NT2/D1 (cell line): Measurements from ENCODE around the gene YPEL5.
"Not testable (repeated sequence)": the region's sequence is repeated elsewhere in the genome, so short reads cannot be mapped to it uniquely, and the experiment has no call there.

Source experiments
- DNase-seq: peaks from one replicate; pipeline ENCODE4 v3.0.0-alpha.2; 2011; ENCODE audit warnings: low read depth, low spot score
- H3K27me3 ChIP-seq: 2 replicates; pipeline ENCODE4 v1.6.0; 2011; ENCODE audit warnings: mild to moderate bottlenecking; ENCODE audit not compliant: insufficient read length, insufficient read depth
- H3K36me3 ChIP-seq: 2 replicates; pipeline ENCODE4 v1.6.1; 2011; ENCODE audit warnings: mild to moderate bottlenecking, low read length, mixed read lengths; ENCODE audit not compliant: insufficient read depth, insufficient read length
- H3K4me1 ChIP-seq: 2 replicates; pipeline ENCODE4 v1.5.1; 2011; ENCODE audit not compliant: insufficient read depth, insufficient read length
- H3K4me3 ChIP-seq: 2 replicates; pipeline ENCODE4 v1.5.1; 2011; ENCODE audit warnings: low read depth; ENCODE audit not compliant: insufficient read length
- H3K9ac ChIP-seq: 2 replicates; pipeline ENCODE4 v1.6.0; 2011; ENCODE audit warnings: low read depth; ENCODE audit not compliant: insufficient read length
- H3K9me3 ChIP-seq: 2 replicates; pipeline ENCODE4 v1.5.1; 2011; ENCODE audit warnings: mild to moderate bottlenecking, low read length; ENCODE audit not compliant: insufficient read depth
- SUZ12 ChIP-seq: IDR thresholded peaks from 2 replicates; pipeline ENCODE4 v1.6.1; 2011; ENCODE audit not compliant: insufficient read length, insufficient read depth; ENCODE audit errors: extremely low read depth
- YY1 ChIP-seq: IDR thresholded peaks from 2 replicates; pipeline ENCODE4 v1.6.1; 2011; ENCODE audit not compliant: insufficient read length, insufficient read depth
- ZNF274 ChIP-seq: IDR thresholded peaks from 2 replicates; pipeline ENCODE4 v1.6.1; 2011; ENCODE audit warnings: mild to moderate bottlenecking, low read depth, low read length

Gene YPEL5

GRCh38 chr2:30108192-30108591, 38.6 kb upstream of the YPEL5 start:
- Histone ChIP-seq H3K9me3 (no peaks in the 10 kb centered on the region), H3K9ac (no peak overlapping the region), H3K4me1 (no peaks in the 10 kb centered on the region), H3K27me3 (no peaks in the 10 kb centered on the region), H3K4me3 (no peak overlapping the region), H3K36me3 (no peaks in the 10 kb centered on the region)
- TF ChIP-seq SUZ12 (no peak), YY1 (no peak), ZNF274 (no peak)
- no peak for DNase-seq

GRCh38 chr2:30108851-30109250, 38.0 kb upstream of the YPEL5 start:
- Histone ChIP-seq H3K27me3 (no peaks in the 10 kb centered on the region), H3K4me1 (no peaks in the 10 kb centered on the region), H3K9ac (no peak overlapping the region), H3K9me3 (no peaks in the 10 kb centered on the region), H3K36me3 (no peaks in the 10 kb centered on the region), H3K4me3 (no peak overlapping the region)
- TF ChIP-seq SUZ12 (no peak), ZNF274 (no peak), YY1 (no peak)
- no peak for DNase-seq

DNA sequence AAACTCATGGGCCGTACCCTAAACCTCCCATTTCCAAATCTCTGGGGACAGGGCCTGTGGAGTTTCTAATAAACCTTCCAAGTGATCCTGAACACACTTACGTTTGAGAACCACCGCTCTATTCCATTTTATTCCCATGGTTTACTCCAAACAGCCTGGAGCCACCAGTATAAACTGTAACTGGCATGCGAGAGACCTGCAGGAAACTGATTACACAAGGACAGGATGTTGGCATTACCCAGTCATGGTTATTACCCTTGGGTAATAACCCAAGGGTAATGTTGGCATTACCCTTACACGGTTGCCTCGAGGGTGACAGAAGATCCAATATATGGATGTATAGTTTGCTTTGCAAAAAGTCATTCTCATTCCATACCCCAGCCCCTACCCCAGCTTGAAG, 37.0 kb upstream of the YPEL5 start:
- TF ChIP-seq ZNF274 (no peak), YY1 (no peak), SUZ12 (no peak)
- Histone ChIP-seq H3K4me1 (no peaks in the 10 kb centered on the region), H3K4me3 (no peak overlapping the region), H3K9me3 (no peaks in the 10 kb centered on the region), H3K27me3 (no peaks in the 10 kb centered on the region), H3K9ac (no peak overlapping the region), H3K36me3 (no peaks in the 10 kb centered on the region)
- DNase-seq, result no peak

DNA sequence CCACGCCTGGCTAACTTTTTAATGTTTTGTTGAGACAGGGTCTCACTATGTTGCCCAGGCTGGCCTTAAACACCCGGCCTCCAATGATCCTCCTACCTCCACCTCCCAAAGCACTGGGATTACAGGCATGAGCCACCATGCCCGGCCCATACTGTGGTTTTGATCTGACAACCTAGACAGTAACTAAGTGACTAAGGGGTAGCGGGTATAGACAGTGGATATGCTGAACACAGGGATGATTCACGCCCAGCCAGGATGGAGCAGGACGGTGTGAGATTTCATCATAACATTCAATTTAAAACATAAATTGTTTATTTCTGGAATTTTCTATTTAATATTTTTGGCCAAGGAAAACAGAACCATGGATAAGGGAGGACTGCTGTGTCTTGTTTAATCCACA, 36.0 kb upstream of the YPEL5 start:
- no peak overlapping the region for H3K9ac ChIP-seq
- H3K4me3 ChIP-seq, result no peak overlapping the region
- no peaks in the 10 kb centered on the region for H3K27me3 ChIP-seq
- no peaks in the 10 kb centered on the region for H3K9me3 ChIP-seq
- TF ChIP-seq YY1 (no peak), SUZ12 (no peak), ZNF274 (no peak)
- no peaks in the 10 kb centered on the region for H3K4me1 ChIP-seq
- no peak for DNase-seq
- no peaks in the 10 kb centered on the region for H3K36me3 ChIP-seq

DNA sequence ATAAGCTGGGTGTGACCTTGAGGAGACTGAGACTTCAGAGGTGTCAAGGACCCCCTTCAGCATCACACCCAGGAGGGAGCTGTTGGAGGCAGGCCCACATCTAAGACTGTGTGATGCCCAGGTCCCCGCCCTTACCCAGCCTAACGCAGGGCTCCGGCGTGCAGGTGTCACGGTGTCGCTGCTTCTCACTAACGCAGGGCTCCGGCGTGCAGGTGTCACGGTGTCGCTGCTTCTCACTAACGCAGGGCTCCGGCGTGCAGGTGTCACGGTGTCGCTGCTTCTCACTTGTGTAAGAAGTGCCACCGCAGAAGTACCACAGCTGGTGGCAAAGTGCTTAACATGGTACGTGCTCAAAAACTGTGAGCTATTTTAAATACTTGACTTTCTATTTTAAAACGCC, 35.6 kb upstream of the YPEL5 start:
- H3K9me3 ChIP-seq, H3K36me3 ChIP-seq, H3K9ac ChIP-seq, H3K27me3 ChIP-seq, DNase-seq, H3K4me3 ChIP-seq, H3K4me1 ChIP-seq: not testable (repeated sequence)

GRCh38 chr2:30112561-30112960, 34.2 kb upstream of the YPEL5 start:
- H3K27me3 ChIP-seq, result no peaks in the 10 kb centered on the region
- no peaks in the 10 kb centered on the region for H3K4me1 ChIP-seq
- no peak overlapping the region for H3K4me3 ChIP-seq
- no peaks in the 10 kb centered on the region for H3K36me3 ChIP-seq
- DNase-seq, result no peak
- no peak overlapping the region for H3K9ac ChIP-seq
- no peaks in the 10 kb centered on the region for H3K9me3 ChIP-seq
- TF ChIP-seq ZNF274, result no peak
- no peak for TF ChIP-seq SUZ12
- no peak for TF ChIP-seq YY1

- no peaks in the 10 kb centered on the region for H3K36me3 ChIP-seq
- no peaks in the 10 kb centered on the region for H3K27me3 ChIP-seq
- no peak for TF ChIP-seq YY1
- no peak for TF ChIP-seq SUZ12
- TF ChIP-seq ZNF274, result no peak
- no peak for DNase-seq
- H3K4me1 ChIP-seq, result no peaks in the 10 kb centered on the region
- H3K9ac ChIP-seq, result no peak overlapping the region
- H3K4me3 ChIP-seq, result no peak overlapping the region
- H3K9me3 ChIP-seq, result no peaks in the 10 kb centered on the region
Observed at GRCh38 chr2:30113617-30114293, 33.1 kb upstream of the YPEL5 start.
